Stimulated activated CD4-positive, alpha-beta T cell treated with anti-CD3 and anti-CD28 coated beads, Interleukin-15, amount 100 ng/mL, for 1 hour (primary cell): ENCODE results near the gene STK32C.

Experiments
- DNase-seq, 2 donors: peaks; one replicate each; pipeline ENCODE4 v3.0.0-alpha.2; 2020; ENCODE audit warnings: low read depth in 1 of 2, low spot score in 1 of 2

Gene STK32C

DNA sequence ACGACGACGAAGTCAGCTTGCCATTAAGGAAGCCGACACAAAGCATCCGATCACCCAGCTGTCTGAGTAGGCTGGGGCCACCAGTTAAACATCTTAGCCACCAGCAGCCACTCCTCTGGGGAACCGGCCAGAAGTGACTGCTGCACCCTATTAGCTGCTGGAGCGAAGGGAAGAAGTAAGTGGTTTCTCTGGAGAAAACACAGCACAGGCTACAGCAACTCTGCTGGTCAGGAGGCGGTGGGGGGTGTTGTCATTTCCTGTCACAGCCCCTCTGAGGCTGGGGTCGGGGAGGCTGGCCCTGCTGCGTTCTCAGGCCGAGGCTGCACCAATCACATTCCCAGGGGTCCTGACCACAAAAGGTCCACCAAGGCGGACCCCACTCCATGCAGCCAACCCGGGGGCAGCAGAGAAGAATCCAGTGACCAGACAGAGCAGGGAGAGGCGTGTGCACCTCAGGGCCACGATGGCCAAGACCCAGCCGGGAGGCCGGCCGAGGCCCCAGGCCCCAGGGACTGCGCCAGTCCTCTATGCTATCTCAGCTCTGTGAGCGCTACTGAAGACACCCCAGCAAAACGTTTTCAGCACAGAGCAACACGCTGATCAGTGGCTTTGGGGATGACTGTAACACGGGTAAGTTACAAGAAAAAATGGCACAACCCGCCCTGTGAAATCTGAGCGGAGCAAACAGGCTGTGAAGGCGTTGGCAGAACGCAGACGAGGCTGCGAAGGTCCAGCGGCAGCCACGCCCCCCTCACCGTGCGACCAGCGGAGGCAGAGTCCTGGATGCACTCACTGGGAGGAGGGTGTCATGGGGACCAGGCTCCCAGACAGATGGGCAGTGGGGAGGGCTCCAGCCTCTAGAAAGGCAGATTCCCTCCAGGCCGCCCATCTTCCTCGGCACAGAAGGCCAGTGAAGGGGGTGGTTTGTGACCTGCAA lies 24.8 kb downstream of the STK32C start:
- no peak for DNase-seq

DNA sequence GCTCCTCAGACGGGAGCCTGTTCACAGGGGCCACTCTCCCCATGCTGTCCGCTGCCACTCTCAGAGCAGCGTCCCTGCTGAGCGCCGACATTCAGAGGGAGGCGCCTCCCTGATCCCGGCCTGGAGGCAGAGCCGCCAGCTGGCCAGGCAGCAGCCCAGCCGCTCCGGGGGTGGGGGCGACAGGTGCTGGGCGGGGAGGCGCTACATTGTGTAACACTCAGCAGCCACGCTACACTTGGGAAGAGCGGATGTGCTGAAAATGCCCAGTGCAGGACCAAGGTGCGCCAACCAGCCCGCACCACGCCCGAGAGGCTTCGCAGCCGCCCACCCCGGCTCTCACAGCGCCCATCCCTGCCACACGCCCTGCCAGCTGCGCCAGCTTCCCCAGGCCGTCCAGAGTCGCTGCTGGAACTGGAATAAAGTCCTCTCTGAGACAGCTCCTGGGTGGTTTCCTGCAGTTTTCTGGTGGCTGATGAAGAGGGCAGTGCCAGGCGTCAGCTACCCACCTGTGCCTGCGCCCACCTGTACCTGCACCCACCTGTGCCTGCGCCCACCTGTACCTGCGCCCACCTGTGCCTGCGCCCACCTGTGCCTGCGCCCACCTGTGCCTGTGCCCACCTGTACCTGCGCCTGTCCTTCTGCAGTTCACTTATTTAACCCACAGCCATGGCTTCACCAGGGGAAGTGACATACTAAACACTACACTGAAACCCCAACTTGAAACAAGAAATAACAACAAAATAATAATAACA lies 25.7 kb downstream of the STK32C start:
- DNase-seq = no peak

DNA sequence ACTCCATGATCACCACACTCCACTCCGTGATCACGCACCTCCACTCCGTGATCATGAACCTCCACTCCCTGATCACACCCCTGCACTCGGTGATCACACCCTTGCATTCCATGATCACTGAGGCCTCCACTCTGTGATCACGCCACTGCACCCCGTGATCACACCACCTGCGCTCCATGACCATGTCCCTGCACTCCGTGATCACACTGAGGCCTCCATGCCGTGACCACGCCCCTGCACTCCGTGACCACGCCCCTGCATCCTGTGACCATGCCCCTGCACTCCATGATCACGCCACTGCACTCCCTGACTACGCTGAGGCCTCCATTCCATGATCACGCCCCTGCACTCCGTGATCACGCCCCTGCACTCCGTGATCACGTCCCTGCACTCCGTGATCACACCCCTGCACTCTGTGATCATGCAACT lies 27.1 kb downstream of the STK32C start:
- DNase-seq = no peak

DNA sequence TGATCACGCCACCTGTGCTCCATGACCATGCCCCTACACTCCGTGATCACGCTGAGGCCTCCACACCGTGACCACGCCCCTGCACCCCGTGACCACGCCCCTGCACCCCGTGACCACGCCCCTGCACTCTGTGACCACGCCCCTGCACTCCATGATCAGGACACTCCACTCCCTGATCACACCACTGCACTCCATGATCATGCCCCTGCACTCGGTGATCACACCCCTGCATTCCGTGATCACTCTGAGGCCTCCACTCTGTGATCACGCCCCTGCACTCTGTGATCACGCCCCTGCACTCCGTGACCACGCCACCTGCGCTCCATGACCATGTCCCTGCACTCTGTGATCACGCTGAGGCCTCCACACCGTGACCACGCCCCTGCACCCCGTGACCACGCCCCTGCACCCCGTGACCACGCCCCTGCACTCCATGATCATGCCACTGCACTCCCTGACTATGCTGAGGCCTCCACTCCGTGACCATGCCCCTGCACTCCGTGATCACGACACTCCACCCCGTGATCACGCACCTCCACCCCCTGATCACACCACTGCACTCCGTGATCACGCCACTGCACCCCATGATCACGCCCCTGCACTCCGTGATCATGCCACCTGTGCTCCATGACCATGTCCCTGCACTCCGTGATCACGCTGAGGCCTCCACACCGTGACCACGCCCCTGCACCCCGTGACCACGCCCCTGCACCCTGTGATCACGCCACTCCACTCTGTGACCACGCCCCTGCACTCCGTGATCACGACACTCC lies 27.7 kb downstream of the STK32C start:
- DNase-seq = no peak

DNA sequence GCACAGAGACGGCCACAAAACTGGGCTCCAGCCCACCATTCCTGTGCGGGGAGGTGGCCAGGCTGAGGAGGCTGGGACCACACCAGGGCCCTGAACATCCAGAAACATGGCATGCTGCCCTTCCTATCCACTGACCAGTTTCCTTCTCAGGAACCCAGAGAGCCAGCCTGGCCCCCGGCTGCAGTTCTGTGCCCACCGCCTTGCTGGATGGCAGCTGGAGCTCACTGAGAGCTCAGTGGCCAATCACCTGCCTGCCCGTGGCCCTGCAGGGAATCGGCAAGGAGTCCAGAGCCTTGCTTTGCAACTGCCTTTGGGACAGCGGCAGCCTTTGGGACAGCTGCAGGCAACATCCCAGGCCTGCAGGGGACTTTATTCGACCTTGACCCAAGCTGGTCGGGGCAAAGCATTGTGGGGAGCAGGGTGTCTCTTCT lies 30.4 kb downstream of the STK32C start:
- no peak for DNase-seq

DNA sequence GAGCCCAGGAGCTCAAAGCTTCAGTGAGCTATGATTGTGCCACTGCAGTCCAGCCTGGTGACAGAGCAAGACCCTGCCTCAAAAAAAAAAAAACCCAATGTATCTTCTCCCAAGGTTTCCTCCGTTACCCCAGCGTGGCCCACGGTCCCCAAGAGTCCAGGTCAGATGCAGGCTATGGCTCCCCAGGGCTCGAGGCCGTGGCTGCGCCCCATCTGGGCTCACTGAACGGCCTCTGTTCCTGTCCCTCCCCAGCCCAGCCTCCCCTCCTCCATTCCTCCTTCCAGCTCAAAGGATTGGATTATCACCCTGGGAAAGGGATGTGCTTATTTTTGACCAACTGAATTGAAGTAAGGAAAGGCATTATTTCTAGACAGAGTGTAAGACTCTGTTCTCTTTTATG lies 31.0 kb downstream of the STK32C start:
- no peak for DNase-seq

DNA sequence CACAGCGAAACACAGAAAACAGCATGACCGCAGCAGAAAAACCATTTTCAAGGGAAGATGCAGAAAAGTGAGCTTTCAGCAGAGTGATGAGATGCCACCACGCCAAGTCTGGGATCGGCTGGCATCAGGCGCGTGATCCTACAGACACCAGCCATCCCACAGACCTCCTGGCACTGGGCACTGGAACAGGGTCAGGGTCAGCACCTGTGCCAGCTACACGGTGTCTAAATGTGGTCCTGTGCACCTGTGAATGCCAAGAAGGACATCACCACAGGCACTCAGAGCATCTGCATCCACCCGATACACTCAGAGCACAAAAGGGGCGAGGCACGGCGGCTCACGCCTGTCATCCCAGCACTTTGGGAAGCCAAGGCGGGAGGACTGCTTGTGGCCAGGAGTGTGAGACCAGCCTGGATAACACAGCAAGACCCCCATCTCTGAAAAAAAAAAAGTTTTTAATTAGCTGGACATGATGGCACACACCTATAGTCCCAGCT lies 31.5 kb downstream of the STK32C start:
- no peak for DNase-seq

DNA sequence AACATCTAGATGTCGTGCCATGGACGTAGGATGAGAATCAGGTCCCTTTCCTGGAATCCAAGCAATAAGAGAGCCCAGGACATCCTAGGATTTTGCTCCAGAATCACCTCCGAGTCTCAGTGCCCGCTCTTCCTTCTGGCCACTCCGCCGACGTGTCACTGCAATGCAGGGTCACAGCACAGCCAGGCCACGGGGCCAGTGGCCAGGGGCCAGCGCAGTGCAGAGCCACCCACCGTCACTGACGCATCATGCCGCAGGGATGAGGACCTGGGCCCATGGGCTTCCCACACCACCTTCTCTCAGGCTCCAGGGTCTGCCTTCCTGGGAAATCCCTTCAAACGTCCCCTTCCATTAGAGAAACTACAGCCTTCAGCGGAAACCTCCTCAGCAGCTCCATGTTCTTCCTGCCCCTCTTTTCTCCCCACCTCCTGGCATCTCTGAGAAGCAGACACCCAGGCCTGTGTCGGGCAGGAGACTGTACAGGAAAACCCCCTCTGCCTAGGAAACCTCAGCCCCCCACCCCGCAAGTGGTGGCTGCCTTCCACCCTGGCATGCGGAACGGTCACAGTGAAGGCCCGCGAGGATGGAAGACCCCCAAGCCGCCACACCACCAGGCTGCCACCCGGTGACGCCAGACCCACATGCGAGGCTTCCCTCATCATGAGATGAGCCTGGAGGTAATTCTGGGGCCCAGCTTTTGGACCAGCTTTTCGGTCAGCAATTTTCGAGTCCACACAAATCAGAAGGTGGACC lies 32.1 kb downstream of the STK32C start:
- no peak for DNase-seq

DNA sequence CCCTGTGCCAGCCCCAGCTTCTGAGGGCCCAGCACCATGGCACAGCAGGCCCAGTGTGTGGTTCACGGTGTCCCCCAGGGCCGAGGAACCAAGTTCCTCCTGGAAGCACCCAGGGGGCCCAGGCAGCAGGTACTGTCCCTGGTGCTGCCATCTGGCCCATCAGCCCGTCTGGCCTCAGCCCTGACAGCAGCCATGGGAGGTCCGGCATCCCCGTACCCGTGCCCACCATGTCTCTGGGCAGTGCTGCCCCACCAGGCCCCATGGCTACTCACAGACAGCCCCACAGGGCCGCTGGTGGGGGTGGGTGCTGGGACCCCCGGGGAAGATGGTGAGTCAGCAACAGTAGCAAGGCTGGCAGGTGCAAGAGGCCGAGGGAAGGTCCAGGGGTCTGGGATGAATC lies 32.8 kb downstream of the STK32C start:
- no peak for DNase-seq

DNA sequence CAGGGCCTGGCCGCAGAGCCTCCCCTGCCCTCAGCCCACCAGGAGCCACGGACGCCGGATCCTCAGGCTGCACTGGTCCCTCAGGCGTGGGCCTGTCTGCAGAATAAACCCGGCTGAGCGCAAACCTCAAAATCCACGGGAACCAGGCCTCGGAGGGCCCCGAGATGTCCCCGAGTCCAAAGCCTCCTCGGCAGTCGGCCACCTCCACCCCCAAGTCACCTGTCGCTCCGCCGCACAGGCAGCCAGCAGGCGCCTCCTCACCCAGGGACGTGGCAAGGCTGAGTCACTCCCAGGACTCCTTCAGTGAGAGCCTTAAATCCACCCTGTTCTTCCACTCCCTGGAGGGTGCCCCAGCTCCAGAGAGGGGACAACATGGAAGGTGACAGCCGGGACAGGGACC lies 33.2 kb downstream of the STK32C start:
- DNase-seq = no peak

DNA sequence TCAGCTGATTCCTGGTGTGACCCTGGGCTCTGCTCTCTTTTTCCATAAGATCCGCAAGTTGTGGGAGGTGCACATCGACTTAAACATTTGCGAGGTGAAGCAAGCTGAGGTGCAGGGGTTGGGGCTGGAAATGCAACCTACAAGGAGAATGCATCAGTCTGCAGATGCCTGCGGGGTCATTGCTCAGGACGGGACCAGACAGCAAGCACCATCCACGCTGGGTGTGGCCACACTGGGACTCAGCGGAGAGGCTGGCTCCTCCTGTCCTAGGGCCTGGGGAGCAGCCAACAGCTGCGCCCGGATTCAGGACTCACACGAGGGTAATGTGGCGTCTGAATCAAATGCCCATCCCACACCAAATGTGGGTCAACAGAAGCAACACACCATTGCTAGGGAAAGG lies 33.8 kb downstream of the STK32C start:
- DNase-seq = no peak

DNA sequence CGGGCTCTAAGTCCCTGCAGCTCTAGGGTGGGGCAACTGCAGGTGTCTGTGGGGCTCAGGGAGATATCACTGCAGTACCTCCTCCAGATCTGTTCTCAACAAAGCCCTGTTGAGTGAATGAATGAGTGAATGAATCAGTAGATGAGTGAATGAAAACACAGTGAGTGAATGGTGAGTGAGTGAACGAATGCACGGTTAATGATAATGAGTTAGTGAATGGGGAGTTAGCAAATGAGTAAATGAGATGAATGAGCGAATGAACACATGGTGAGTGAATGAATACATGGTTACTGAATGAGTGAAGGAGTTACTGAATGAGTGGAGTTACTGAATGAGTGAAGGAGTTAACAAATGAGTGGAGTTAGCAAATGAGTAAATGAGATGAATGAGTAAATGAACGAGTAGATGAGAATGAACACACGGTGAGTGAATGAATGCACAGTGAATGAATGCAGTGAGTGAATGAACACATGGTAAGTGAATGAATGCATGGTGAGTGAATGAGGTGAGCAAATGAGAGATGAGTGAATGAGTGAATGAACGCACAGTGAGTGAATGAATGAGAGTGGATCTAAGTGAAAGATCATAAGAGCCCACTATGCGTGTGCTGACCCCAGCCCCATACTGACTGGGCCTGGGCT lies 34.3 kb downstream of the STK32C start:
- DNase-seq = no peak

DNA sequence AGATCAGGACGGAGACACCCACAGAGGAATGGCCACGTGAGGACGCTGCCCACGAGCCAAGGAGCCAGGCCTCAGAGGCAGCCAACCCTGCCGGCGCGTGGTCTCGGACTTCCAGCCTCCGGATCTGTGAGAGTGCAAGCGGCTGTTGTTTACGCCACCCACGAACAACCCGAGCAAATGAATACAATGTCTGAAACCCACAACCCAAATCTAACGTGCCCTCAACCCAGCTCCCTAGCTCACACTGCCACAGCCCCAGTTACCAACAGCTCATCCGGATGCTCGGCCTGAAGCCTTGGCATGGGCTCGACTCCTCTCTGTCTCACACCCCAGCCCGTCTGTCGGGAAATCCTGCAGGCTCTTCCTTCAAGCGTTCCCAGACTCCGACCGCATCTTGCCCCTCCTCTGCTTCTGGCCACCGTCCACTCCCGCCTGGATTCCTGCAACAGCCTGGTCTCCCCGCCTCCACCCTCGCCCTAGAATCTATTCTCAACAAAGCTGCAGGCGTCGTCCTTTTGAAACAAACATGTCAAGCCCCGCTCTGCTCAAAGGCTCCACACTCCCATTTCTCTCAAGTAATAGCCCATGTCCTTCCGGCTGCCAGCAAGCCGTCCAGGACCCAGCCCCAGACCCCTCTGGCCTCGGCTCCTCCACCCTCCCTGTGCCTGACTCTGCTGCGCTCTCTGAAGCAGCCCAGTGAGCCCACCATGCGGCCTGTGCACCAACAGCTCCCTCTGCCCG lies 35.3 kb downstream of the STK32C start:
- DNase-seq = no peak

DNA sequence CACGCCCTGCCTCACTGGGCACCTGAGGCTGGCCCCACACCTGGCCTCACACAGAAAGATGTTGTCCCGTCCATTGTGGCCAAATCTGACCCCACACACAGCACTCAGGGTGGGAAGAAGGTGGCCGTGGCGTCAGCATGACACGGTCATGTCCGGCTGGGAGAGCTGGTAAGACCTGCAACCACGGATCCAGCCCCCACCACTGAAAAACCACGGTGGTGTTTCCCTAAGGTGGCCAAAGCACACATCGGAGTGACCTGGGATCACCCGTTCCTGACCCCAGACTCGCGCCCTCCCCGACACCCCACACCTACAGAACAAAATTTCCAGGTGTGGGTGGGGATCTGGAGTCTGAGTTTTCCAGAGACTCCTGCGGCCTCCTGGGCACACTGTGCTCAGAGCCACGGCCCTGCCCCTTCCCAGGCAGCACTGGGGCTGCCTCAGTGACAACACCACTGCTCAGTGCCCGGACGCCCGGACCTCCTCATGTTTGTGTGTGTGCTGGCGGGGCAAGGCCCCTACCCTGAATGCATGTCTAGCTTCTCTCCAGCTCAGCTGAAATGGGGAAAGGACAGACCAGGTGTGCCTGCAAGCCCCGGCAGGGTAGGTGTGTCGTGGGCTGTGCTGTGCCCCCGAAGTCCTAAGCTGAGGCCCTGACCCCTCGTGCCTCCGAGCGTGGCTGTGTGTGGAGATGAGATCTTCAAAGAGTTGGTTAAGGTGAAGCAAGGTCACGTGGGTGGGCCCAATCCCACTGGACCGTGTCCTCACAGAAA lies 36.1 kb downstream of the STK32C start:
- no peak for DNase-seq

DNA sequence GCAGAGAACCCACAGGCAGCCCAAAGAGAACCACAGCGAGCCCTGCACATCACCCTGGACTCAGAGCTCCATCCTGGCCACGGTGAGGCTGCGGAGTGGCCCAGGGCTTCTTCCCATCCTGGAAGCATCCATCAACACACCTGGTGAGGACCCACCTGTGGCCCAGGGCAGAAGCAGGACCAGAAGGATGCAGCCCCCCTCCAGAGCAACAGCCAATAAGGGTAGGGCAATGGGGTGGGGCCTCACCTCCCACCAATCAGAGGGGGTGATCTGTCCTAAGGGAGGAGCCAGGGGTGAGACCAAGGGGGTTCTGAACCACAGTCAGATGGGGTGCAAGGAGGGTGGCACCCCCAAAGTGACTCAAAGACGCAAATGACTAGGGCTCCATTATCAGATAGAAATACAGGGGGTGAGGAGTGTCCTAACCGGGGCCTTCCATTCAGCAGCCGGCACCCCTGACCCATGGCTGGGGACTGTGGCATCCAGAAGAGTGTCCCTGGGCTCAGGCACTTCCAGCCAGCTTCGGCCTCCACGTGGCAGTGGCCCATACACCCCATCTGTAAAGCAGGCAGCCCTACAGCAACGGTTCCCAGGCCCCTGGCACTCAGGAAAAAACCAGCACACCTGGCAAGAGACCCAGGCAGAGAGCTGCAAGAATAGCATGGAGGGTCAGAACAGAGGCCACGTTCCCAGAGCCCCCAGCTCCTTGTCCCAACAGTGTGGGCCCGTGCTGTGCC lies 36.9 kb downstream of the STK32C start:
- DNase-seq = no peak

DNA sequence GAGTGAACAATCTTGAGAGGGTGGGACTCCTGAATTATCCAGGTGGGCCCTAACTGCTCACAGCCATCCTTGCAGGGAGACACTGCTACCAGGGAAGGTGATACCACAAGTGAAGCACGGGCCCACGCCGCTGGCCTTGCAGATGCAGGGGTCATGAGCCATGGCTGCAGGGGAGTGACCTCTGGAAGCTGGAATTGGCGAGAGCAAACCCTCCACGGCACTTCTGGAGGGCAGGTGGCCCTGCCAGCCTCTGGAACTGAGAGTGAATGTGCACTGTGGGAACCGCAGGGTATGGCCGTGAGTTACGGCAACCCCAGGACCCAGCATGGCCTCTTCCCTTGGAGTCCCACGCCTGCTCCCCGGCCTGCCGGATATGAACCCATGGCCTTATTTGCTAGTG lies 37.5 kb downstream of the STK32C start:
- DNase-seq = no peak

DNA sequence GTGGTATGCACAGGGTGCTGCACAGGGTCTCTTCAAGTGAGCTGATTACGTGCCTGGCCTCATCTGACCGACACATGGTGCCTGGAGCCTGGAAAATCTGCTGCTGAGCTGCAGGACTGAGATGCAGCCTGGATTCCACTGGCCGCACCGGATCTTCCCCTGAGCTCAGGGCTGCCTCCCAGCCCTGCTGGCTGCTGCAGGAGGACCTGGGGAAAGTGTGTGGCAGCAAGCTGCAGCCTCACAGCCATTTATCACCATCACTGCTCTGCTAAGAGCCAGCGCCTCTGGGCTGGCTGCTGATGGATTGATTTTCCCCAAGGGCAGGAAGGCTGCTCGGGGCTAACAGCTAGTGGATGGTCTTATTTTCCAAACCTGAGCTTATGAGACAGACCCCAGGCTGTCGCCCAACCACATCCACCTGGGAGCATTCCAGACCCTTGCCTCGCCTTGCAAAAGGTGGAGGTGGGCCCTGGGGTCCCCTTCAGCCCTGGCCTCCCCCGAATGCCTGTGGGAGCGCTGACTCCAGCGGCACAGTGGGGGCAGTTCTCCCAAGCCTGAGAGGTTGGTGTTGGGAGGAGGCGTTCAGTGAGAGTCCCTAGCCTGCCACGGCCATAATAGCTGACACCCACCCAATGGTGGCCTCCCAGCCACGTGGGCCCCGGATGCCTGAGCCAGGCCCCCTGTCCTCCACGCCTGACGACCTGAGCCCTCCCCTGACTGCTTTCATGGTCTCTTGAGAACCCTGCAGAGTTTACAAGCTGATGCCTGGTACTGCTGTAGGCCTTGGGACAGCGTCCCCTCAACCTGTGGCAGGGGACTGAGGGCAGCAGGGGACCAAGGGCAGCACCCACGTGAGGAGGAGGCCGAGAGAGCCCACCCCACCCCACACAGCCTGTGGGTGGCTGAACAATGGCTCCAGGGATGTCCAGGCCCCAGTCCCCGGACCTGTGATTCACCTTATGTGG lies 38.2 kb downstream of the STK32C start:
- DNase-seq = no peak
